Measurements from ENCODE around the gene ATAD1.
"Not testable (repeated sequence)": the region's sequence is repeated elsewhere in the genome, so short reads cannot be mapped to it uniquely, and the experiment has no call there.

The ATAD1 gene

DNA sequence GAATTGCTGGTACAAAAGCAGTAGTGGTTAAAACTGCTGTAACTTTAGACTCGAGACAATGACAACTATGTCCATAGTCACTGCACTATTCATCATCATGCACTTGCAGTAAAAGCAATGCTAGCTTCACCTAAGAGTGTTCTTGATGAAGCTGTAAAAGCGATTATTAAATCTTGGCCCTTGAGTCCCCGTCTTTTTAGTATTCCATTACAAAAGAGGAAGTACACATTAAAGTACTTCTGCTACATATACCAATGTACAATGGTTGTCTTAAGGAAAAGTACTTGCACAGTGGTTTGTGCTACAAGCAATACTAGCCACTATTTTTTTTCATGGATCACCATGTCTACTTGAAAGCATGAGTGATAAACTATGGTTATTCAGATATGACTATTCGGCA lies 78.3 kb downstream of the ATAD1 start:
- H3K9me3 ChIP-seq (ENCODE audit: insufficient read depth, low read depth, low read length) = no peaks in the 10 kb centered on the region
- H4K20me1 ChIP-seq (ENCODE audit: insufficient read depth, low read length, poor library complexity, severe bottlenecking) = no peaks in the 10 kb centered on the region
- no peak overlapping the region for H3K4me3 ChIP-seq (ENCODE audit: low read length, poor library complexity, severe bottlenecking)
- H3K4me2 ChIP-seq (ENCODE audit: low read depth, low read length, poor library complexity, severe bottlenecking) = no peak overlapping the region
- TF ChIP-seq, protein P1, sequence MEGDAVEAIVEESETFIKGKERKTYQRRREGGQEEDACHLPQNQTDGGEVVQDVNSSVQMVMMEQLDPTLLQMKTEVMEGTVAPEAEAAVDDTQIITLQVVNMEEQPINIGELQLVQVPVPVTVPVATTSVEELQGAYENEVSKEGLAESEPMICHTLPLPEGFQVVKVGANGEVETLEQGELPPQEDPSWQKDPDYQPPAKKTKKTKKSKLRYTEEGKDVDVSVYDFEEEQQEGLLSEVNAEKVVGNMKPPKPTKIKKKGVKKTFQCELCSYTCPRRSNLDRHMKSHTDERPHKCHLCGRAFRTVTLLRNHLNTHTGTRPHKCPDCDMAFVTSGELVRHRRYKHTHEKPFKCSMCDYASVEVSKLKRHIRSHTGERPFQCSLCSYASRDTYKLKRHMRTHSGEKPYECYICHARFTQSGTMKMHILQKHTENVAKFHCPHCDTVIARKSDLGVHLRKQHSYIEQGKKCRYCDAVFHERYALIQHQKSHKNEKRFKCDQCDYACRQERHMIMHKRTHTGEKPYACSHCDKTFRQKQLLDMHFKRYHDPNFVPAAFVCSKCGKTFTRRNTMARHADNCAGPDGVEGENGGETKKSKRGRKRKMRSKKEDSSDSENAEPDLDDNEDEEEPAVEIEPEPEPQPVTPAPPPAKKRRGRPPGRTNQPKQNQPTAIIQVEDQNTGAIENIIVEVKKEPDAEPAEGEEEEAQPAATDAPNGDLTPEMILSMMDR (conservative IDR thresholded peaks at IDR 0.05; ENCODE audit: low read length) = no peak
- TF ChIP-seq EZH2phosphoT487 (IDR thresholded peaks at IDR 0.05; ENCODE audit: borderline replicate concordance) = no peak
- no peaks in the 10 kb centered on the region for H3K36me3 ChIP-seq (ENCODE audit: insufficient read depth, low read length)
- no peaks in the 10 kb centered on the region for H3K79me2 ChIP-seq (ENCODE audit: insufficient read depth, low read length)
- H3K9me2 ChIP-seq (replicated peaks; ENCODE audit: low read depth, low read length) = no peaks in the 10 kb centered on the region
- H3K27me3 ChIP-seq (ENCODE audit: insufficient read depth, low read length, poor library complexity, severe bottlenecking) = no peaks in the 10 kb centered on the region
- H3K9ac ChIP-seq (ENCODE audit: low read depth, low read length, poor library complexity, severe bottlenecking) = no peak overlapping the region
- H3K4me1 ChIP-seq (ENCODE audit: insufficient read depth, low read length, poor library complexity, severe bottlenecking) = peaks cover 5% of the 10 kb centered on the region
- H2AFZ ChIP-seq (ENCODE audit: low read length) = no peak overlapping the region
- H3F3A ChIP-seq (ENCODE audit: low read depth) = no peaks in the 10 kb centered on the region

DNA sequence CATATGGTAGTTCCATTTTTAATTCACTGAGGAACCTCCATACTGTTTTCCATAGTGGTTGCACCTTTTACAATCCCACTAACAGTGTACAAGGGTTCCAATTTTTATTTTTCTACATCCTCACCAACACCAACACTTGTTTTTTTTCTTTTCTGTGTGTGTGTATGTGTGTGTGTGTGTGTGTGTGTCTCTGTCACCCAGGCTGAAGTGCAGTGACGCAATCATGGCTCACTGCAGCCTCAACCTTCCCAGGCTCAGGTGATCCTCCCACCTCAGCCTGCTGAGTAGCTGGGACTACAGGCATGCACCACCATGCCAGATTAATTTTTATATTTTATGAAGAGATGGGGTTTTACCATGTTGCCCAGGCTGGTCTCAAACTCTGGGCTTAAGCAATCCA lies 79.8 kb downstream of the ATAD1 start:
- not testable (repeated sequence) for H3K4me3 ChIP-seq (ENCODE audit: low read length, poor library complexity, severe bottlenecking); H3K4me2 ChIP-seq (ENCODE audit: low read depth, low read length, poor library complexity, severe bottlenecking); H3K27me3 ChIP-seq (ENCODE audit: insufficient read depth, low read length, poor library complexity, severe bottlenecking); H3K9me2 ChIP-seq (replicated peaks; ENCODE audit: low read depth, low read length); H2AFZ ChIP-seq (ENCODE audit: low read length); H4K20me1 ChIP-seq (ENCODE audit: insufficient read depth, low read length, poor library complexity, severe bottlenecking); H3K4me1 ChIP-seq (ENCODE audit: insufficient read depth, low read length, poor library complexity, severe bottlenecking); H3F3A ChIP-seq (ENCODE audit: low read depth); H3K79me2 ChIP-seq (ENCODE audit: insufficient read depth, low read length); H3K9me3 ChIP-seq (ENCODE audit: insufficient read depth, low read depth, low read length); H3K36me3 ChIP-seq (ENCODE audit: insufficient read depth, low read length); H3K9ac ChIP-seq (ENCODE audit: low read depth, low read length, poor library complexity, severe bottlenecking)

DNA sequence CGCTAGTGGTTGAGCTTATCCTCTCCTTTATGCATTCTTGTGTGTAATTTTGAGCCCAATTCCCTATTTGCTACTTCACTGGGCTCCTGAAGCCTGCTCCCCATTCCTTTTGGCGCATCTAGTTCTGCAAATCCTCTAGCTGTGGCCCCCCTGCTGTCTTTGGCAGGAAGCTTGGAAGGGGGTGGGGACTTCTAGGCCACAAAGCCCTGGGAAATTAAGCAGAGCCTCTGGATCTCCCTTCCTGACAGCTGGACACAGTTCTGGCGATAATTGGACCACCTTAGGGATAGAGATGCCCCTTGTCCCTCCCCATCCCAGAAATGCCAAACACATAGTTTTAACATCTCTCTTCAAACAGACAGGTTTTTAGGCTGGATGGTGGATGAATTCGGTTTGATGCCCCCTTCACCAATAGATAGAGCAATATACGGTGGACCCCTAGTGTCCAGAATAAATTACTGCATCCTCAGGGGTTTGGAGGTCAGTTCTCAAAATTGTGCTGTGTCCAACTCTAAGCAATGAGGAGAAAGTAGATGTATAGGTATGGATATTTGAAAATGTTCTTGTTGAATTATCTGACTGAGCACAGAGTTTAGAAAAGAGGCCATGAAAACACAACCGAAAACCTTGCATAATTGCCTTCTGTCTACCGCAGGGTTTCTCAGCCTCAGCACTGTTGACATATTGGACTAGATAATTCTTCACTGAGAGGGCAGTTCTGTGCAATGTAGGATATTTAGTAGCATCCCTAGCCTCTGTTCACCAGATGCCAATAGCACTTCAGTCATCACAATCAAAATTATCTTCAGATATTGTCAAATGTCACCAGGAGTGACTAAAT lies 82.8 kb downstream of the ATAD1 start:
- no peaks in the 10 kb centered on the region for H3K27me3 ChIP-seq (ENCODE audit: insufficient read depth, low read length, poor library complexity, severe bottlenecking)
- H2AFZ ChIP-seq (ENCODE audit: low read length) = peak overlapping the region; percentile 38
- peaks cover 6% of the 10 kb centered on the region for H3K4me1 ChIP-seq (ENCODE audit: insufficient read depth, low read length, poor library complexity, severe bottlenecking)
- H3K36me3 ChIP-seq (ENCODE audit: insufficient read depth, low read length) = no peaks in the 10 kb centered on the region
- no peaks in the 10 kb centered on the region for H3K9me3 ChIP-seq (ENCODE audit: insufficient read depth, low read depth, low read length)
- no peaks in the 10 kb centered on the region for H4K20me1 ChIP-seq (ENCODE audit: insufficient read depth, low read length, poor library complexity, severe bottlenecking)
- H3K9ac ChIP-seq (ENCODE audit: low read depth, low read length, poor library complexity, severe bottlenecking) = no peak overlapping the region
- H3K79me2 ChIP-seq (ENCODE audit: insufficient read depth, low read length) = no peaks in the 10 kb centered on the region
- peak overlapping the region; percentile 16 for H3K4me3 ChIP-seq (ENCODE audit: low read length, poor library complexity, severe bottlenecking)
- no peaks in the 10 kb centered on the region for H3K9me2 ChIP-seq (replicated peaks; ENCODE audit: low read depth, low read length)
- H3F3A ChIP-seq (ENCODE audit: low read depth) = no peaks in the 10 kb centered on the region
- H3K4me2 ChIP-seq (ENCODE audit: low read depth, low read length, poor library complexity, severe bottlenecking) = peak overlapping the region; percentile 49
- TF ChIP-seq EZH2phosphoT487 (IDR thresholded peaks at IDR 0.05; ENCODE audit: borderline replicate concordance) = no peak
- TF ChIP-seq, protein P1 (conservative IDR thresholded peaks at IDR 0.05; ENCODE audit: low read length) = peak; percentile 96

DNA sequence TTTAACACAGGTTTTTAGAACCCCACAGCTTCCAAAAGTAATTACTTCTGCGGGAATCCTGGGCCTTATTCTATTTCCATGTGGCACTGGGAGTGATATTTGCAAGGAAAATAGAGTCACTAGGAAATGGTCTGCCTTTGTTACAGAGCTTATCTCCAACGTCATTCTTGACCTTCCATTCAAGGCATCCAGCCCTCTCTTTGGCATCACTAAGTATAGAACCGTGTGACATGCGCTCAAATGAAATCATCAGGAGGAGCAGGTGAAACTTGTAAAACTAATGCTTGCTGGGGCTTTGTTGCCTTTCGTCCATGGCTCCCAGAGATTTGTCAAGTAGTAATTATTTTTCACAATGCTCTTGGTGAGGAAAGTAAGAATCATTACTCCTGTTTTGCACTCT lies 84.9 kb downstream of the ATAD1 start:
- H3K27me3 ChIP-seq (ENCODE audit: insufficient read depth, low read length, poor library complexity, severe bottlenecking) = no peaks in the 10 kb centered on the region
- TF ChIP-seq, protein P1 (conservative IDR thresholded peaks at IDR 0.05; ENCODE audit: low read length) = no peak
- TF ChIP-seq EZH2phosphoT487 (IDR thresholded peaks at IDR 0.05; ENCODE audit: borderline replicate concordance) = no peak
- no peaks in the 10 kb centered on the region for H4K20me1 ChIP-seq (ENCODE audit: insufficient read depth, low read length, poor library complexity, severe bottlenecking)
- H3K79me2 ChIP-seq (ENCODE audit: insufficient read depth, low read length) = no peaks in the 10 kb centered on the region
- H3K4me3 ChIP-seq (ENCODE audit: low read length, poor library complexity, severe bottlenecking) = no peak overlapping the region
- peaks cover 6% of the 10 kb centered on the region for H3K4me1 ChIP-seq (ENCODE audit: insufficient read depth, low read length, poor library complexity, severe bottlenecking)
- H3K36me3 ChIP-seq (ENCODE audit: insufficient read depth, low read length) = no peaks in the 10 kb centered on the region
- no peak overlapping the region for H2AFZ ChIP-seq (ENCODE audit: low read length)
- H3K9me2 ChIP-seq (replicated peaks; ENCODE audit: low read depth, low read length) = no peaks in the 10 kb centered on the region
- H3K4me2 ChIP-seq (ENCODE audit: low read depth, low read length, poor library complexity, severe bottlenecking) = no peak overlapping the region
- H3K9me3 ChIP-seq (ENCODE audit: insufficient read depth, low read depth, low read length) = no peaks in the 10 kb centered on the region
- H3K9ac ChIP-seq (ENCODE audit: low read depth, low read length, poor library complexity, severe bottlenecking) = no peak overlapping the region
- H3F3A ChIP-seq (ENCODE audit: low read depth) = no peaks in the 10 kb centered on the region
